IPS-20b (cell line): Measurements from ENCODE around the gene TRIM32.

Experiments used
- H3K27ac ChIP-seq: one replicate; pipeline ENCODE4 v1.5.1; 2013; ENCODE audit warnings: low read length
- H3K27me3 ChIP-seq: 2 replicates; pipeline ENCODE4 v1.6.1; 2013; ENCODE audit warnings: mild to moderate bottlenecking, low read length, inconsistent platforms; ENCODE audit not compliant: insufficient read depth
- H3K36me3 ChIP-seq: 2 replicates; pipeline ENCODE4 v1.6.1; 2013; ENCODE audit warnings: low read depth, mild to moderate bottlenecking, inconsistent platforms, low read length, moderate library complexity; ENCODE audit not compliant: insufficient read depth
- H3K4me1 ChIP-seq: 2 replicates; pipeline ENCODE4 v1.6.1; 2013; ENCODE audit warnings: mild to moderate bottlenecking, control low read depth, inconsistent platforms, low read length, moderate library complexity; ENCODE audit not compliant: insufficient read depth
- H3K4me3 ChIP-seq: 2 replicates; pipeline ENCODE4 v1.5.1; 2013; ENCODE audit warnings: mild to moderate bottlenecking, low read length, inconsistent platforms
- H3K9ac ChIP-seq: 2 replicates; pipeline ENCODE4 v1.6.1; 2013; ENCODE audit warnings: low read depth, mild to moderate bottlenecking, inconsistent platforms, low read length, moderate library complexity
- H3K9me3 ChIP-seq: 2 replicates; pipeline ENCODE4 v1.6.1; 2013; ENCODE audit warnings: mild to moderate bottlenecking, low read depth, low read length, inconsistent platforms; ENCODE audit not compliant: insufficient read depth

Gene TRIM32, protein sequence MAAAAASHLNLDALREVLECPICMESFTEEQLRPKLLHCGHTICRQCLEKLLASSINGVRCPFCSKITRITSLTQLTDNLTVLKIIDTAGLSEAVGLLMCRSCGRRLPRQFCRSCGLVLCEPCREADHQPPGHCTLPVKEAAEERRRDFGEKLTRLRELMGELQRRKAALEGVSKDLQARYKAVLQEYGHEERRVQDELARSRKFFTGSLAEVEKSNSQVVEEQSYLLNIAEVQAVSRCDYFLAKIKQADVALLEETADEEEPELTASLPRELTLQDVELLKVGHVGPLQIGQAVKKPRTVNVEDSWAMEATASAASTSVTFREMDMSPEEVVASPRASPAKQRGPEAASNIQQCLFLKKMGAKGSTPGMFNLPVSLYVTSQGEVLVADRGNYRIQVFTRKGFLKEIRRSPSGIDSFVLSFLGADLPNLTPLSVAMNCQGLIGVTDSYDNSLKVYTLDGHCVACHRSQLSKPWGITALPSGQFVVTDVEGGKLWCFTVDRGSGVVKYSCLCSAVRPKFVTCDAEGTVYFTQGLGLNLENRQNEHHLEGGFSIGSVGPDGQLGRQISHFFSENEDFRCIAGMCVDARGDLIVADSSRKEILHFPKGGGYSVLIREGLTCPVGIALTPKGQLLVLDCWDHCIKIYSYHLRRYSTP

DNA sequence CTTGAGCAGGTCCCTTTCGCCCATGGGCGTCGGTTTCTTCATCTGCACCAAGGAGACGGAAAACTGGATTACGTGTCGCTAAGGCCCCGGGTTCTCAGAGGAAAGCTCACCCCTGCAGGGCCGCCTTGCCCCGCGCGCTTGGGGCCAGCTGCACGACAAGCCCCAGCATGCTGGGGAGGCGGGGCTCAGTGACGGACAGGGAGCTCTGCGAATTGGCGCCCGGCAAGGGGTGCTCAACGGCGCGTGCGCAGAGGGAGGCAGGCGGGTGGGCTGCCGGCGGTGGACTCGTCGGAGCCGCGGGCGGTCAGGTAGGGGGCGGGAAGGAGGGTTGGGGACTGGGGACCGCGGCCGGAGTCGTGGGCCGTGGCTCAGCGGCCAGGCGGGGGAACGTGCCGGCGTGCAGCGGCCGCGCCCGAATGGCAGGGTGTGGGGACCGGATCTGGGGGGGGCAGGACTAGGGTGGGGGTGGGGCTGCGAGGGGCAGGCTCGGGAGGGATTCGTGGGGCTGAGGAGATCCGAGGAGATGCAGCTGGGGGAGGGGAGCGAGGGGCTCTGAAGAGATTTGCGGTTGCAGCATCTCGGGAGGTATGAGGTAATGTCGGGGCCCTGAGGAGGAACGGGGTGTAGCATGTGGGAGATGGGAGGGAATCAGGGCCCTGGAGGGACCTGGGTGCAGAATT is at the start of gene TRIM32:
Gene TRIM32 (plus strand): TSS at position 232 of the 680 bp plus-strand sequence. CDS start 10,438 bp downstream, outside the sequence.
- no peaks in the 10 kb centered on the region for H3K27me3 ChIP-seq
- H3K4me3 ChIP-seq, result peak within 1 kb of the TSS; percentile 87
- no peak within 1 kb of the TSS for H3K27ac ChIP-seq
- H3K4me1 ChIP-seq, result 0 out of 2 replicates have a peak, but pooled peaks cover 10% of the 10 kb centered on the region
- H3K9me3 ChIP-seq, result peaks cover 15% of the 10 kb centered on the region
- H3K36me3 ChIP-seq, result no peaks in the 10 kb centered on the region
- H3K9ac ChIP-seq, result peak within 1 kb of the TSS; percentile 77

DNA sequence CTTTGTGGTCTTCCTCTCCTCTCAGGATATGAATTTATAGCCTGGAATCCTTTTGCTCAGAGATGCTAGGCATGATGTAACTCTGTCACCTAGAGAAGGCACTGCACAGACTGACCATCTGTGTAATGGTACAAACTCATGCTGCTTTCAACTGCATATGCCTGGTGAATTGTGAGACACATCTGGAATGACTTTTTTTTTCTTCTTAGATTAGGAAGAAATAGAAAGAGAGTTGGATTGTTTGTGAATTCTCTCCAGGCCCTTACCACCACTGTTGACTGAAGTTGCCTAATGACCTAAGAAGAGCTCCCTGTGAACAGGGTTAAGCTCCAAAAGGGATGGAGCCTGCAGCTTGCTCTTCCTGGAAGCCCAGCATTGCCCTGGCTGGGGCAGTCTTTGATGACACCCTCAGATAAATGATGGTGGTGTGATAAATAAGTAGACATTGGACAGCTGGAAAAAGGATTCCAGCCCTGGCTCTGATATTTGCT is 47.8 kb upstream of the TRIM32 start:
- Histone ChIP-seq H3K4me1 (no peaks in the 10 kb centered on the region), H3K9ac (no peak overlapping the region), H3K27ac (no peak overlapping the region), H3K27me3 (no peaks in the 10 kb centered on the region), H3K4me3 (no peak overlapping the region), H3K36me3 (no peaks in the 10 kb centered on the region), H3K9me3 (no peaks in the 10 kb centered on the region)

DNA sequence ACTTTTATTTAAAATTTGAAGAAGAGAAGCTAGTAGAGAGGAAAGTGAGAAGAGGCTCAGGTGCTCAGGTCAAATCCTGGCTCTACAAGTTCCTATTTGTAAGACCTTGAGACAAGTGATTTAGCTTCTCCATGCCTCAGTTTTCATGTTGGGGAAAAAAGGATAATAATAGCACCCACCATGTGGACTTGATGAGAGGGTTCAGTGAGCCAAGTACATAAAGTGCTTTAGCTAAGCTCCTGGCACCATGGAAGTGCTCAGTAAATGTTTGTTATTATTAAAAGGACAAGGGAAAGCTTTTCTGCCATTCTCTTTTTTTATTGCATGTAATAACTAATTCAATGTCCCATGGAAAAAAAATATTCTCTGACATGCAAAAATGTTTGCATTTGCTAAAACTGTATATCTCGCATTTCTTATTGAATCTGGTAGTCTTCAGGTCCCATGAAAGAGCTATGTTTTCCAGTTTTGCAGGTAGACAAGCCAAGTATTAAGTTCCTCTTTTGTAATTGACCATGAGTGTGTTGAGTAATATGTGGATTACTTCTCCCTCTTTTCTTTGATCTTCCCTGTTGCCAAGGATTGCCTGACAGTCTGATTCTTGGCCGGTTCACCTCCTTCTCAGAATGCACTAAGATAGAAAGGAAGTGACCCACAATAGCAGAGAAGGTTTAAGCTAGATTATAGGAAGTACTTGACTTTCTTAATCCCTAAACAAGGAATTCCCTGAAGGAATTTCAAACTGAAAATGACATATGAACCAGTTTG is 45.6 kb upstream of the TRIM32 start:
- H3K27me3 ChIP-seq, result no peaks in the 10 kb centered on the region
- H3K4me3 ChIP-seq, result no peak overlapping the region
- no peaks in the 10 kb centered on the region for H3K4me1 ChIP-seq
- H3K9me3 ChIP-seq, result no peaks in the 10 kb centered on the region
- no peak overlapping the region for H3K27ac ChIP-seq
- H3K9ac ChIP-seq, result no peak overlapping the region
- H3K36me3 ChIP-seq, result no peaks in the 10 kb centered on the region

DNA sequence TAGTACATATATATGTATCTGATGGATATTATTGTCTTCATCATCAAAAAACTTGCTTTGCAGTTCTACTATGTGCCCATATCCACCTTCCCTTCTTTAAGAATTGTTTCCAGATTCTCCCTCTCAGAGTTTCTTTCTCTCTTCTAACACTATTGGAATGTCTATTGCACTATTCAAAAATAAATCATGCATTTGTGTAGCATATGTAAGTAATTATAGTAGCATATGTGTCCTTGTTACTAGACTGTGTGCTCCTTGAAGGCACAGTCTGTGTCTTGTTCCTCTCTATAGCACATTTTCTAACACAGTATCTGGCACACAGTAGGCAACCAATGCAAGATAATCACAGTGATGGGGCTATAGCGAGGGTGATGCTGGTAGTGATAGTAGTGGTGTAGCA is 43.4 kb upstream of the TRIM32 start:
- no peaks in the 10 kb centered on the region for H3K36me3 ChIP-seq
- H3K9ac ChIP-seq, result no peak overlapping the region
- no peaks in the 10 kb centered on the region for H3K27me3 ChIP-seq
- H3K9me3 ChIP-seq, result no peaks in the 10 kb centered on the region
- H3K27ac ChIP-seq, result no peak overlapping the region
- H3K4me1 ChIP-seq, result no peaks in the 10 kb centered on the region
- no peak overlapping the region for H3K4me3 ChIP-seq

DNA sequence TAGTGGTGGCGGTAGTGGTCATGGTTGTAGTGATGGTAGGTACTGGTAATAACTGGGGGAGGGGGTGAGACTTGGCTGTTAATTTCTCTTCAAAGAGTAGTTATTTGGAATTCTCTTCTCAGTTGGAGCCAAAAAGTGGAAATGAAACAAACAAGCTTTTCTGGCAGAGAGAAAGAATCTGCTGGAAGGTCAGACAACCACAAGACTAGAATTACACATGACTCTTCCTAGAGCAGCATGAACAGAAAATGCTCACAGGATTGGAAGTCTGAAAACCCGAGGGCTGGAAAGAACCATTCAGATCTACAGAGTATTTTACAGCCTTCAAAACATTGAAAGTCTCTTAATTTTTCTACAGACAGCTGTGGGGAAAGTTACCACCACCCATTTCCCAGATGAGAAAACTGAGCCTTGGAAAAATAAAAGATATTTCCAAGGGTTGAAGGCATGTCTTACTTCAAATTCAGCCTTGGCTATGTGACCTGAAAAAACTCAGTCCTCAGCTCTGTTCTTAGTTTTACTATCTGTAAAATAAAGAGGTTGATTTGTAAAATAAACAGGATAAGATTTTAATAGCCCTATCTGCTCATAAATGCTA is 42.9 kb upstream of the TRIM32 start:
- no peak overlapping the region for H3K9ac ChIP-seq
- H3K27me3 ChIP-seq, result no peaks in the 10 kb centered on the region
- no peak overlapping the region for H3K27ac ChIP-seq
- H3K4me3 ChIP-seq, result no peak overlapping the region
- no peaks in the 10 kb centered on the region for H3K4me1 ChIP-seq
- H3K9me3 ChIP-seq, result no peaks in the 10 kb centered on the region
- H3K36me3 ChIP-seq, result no peaks in the 10 kb centered on the region

DNA sequence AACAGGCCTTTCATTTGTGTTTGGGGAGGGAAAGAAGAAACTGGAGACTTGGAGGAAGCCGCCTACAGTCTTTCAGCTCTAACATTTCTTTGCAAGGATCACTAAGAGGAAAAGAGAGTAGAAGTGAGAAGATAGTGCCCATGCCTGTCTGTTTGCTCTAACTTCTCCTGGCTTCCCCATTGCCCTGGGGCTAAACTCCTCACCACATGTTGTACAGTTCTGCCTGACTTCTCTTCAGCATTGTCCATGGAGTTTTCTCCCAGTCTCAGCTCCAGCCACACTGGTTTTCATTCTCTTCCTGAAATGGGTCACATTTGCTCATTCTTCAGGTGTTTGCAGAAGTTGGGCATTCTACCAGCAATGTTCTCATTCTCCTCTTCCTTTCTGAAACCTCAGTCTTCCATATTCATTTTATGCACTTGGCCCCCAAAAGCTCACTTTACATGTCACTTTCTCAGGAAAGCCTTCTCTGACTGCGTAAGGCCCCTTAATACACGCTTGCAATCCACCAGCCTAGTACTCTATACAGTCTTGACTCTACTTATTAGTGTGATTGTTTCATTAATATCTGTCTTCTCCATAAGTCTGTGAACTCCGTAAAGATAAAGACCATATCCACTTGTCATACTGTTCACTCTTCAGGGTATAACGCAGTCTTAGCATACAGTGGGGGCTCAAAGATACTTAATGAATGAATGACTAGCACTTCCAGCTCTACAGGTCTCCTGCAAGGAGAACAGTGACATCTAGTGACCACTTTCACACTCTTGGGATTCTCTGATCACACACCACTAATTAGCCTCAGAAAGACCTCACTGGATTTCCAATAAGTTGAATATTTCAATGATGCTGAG is 40.2 kb upstream of the TRIM32 start:
- Histone ChIP-seq H3K27ac (no peak overlapping the region), H3K4me3 (no peak overlapping the region)

DNA sequence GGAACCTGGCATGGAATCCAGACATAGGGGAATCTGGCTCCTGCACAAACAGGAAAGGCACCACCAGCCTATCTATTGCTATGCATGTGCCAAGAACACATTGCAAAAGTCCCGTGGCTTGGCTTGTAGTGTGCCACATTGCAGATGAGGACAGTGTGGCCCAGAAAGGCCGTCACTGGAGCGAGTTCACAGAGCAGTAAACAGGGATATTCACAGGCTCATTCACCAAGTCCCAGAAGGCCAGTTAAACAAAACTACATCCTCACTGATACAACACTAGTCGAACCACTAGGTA is 39.6 kb upstream of the TRIM32 start:
- Histone ChIP-seq H3K9me3 (no peaks in the 10 kb centered on the region), H3K4me3 (no peak overlapping the region), H3K9ac (no peak overlapping the region), H3K4me1 (no peaks in the 10 kb centered on the region), H3K27me3 (no peaks in the 10 kb centered on the region), H3K36me3 (no peaks in the 10 kb centered on the region), H3K27ac (no peak overlapping the region)

More for the DNA sequence above, 40.2 kb upstream of the TRIM32 start:
- no peaks in the 10 kb centered on the region for H3K9me3 ChIP-seq
- no peaks in the 10 kb centered on the region for H3K27me3 ChIP-seq
- no peaks in the 10 kb centered on the region for H3K36me3 ChIP-seq
- no peak overlapping the region for H3K9ac ChIP-seq
- H3K4me1 ChIP-seq, result no peaks in the 10 kb centered on the region

DNA sequence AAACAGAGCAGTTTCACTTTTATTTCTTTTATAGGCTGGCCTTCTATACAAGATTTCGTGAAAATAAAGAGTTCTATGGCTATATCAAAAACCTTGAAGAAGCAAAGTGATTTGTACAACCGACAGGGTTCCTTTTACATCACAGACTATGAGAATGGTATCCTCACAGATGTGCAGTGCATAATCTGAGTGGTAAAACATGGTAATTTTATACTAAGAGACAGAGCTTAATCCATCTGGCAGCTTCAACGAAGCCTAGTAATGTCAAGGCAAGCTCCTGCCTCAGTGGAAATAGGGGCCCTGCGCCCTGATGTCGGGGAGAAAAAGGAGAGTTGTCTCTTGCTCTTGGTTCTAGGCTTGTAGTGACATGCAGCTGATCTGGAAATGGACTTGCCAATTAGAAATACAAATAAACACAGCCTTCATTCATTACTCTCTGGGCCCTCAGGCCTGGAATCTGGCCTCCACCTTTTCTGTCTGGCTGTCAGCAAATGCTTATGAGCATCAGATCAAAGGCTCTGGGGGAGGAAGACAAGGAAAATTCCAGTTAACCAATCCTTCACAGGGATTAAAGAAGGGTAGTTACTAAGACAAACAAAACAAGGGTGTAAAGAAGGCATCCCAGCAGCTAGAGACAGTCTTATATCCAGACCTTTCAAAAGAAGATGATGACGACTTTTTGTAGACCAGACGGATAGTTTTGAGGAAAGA is 33.6 kb upstream of the TRIM32 start:
- no peaks in the 10 kb centered on the region for H3K9me3 ChIP-seq
- H3K36me3 ChIP-seq, result no peaks in the 10 kb centered on the region
- H3K4me3 ChIP-seq, result no peak overlapping the region
- H3K27me3 ChIP-seq, result no peaks in the 10 kb centered on the region
- H3K9ac ChIP-seq, result no peak overlapping the region
- H3K27ac ChIP-seq, result no peak overlapping the region
- H3K4me1 ChIP-seq, result peaks cover 3% of the 10 kb centered on the region; the same call in 1 of the 2 replicates

DNA sequence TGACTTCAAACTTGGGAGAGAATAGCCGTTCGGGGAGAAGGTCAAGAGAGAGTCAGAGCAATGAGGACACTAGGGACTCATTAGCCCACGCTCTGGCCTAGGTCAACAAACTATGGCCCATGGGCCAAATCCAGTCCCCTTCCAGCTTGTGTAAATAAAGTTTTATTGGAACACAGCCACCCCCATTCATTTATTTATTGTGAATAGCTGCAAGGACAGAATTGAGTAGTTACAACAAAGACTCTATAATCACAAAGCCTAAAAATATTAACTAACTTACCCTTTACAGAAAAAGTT is 33.1 kb upstream of the TRIM32 start:
- Histone ChIP-seq H3K4me1 (peaks cover 4% of the 10 kb centered on the region; the same call in 1 of the 2 replicates), H3K9ac (no peak overlapping the region), H3K9me3 (no peaks in the 10 kb centered on the region), H3K4me3 (no peak overlapping the region), H3K36me3 (no peaks in the 10 kb centered on the region), H3K27ac (no peak overlapping the region), H3K27me3 (no peaks in the 10 kb centered on the region)

DNA sequence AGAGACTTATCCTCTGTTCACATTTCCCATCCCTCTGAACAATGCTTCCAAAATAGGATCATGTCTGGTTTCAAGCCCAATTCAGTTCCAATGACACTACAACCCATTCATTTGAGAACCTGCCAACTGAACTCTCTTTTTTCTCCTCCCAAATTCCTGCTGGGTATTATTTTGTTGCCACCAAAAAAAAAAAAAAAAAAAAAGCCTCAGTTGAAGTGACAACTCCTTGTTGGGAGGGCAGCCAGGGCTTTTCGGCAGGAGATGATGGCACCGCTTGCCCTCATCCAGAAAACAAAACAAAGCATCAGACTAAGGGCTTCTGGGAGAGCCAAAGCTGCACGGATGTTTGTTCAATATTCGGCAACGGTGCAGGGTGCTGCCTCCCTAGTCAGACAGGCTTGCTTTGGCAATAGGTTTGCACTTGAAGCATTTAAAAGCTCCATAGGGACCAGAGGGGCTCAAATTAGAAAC is 30.6 kb upstream of the TRIM32 start:
- no peak overlapping the region for H3K9ac ChIP-seq
- no peak overlapping the region for H3K27ac ChIP-seq
- no peaks in the 10 kb centered on the region for H3K9me3 ChIP-seq

More for the DNA sequence above, 30.6 kb upstream of the TRIM32 start:
- H3K27me3 ChIP-seq, result no peaks in the 10 kb centered on the region
- H3K36me3 ChIP-seq, result no peaks in the 10 kb centered on the region
- H3K4me3 ChIP-seq, result no peak overlapping the region
- peaks cover 4% of the 10 kb centered on the region; the same call in 1 of the 2 replicates for H3K4me1 ChIP-seq
